Neural progenitor cell (in vitro differentiated cells): ENCODE results near the gene PLA2G4D. TPM values are rescaled to one million over a fixed set of nuclear protein-coding genes. Genes with fewer than 3 reads are reported as not detected.

ENCODE experiments used
- DNase-seq: peaks from one replicate; pipeline ENCODE4 v3.0.0-alpha.2; 2016; ENCODE audit warnings: low spot score
- H2AFZ ChIP-seq: fragments of 200-600 bp; sonication (generic); replicated peaks from 2 replicates; pipeline ENCODE4 v1.6.1; 2016; ENCODE audit warnings: antibody characterized with exemption
- H3F3A ChIP-seq: fragments of 200-600 bp; sonication (generic); 2 replicates; pipeline ENCODE4 v1.6.1; 2016; ENCODE audit warnings: antibody characterized with exemption, low read depth
- H3K27ac ChIP-seq: fragments of 200-600 bp; sonication (generic); 2 replicates; pipeline ENCODE4 v1.5.1; 2016; ENCODE audit warnings: mild to moderate bottlenecking
- H3K27me3 ChIP-seq: fragments of 200-600 bp; sonication (generic); 2 replicates; pipeline ENCODE4 v1.6.1; 2016; ENCODE audit warnings: mild to moderate bottlenecking, moderate library complexity
- H3K36me3 ChIP-seq: fragments of 200-600 bp; sonication (generic); 2 replicates; pipeline ENCODE4 v1.5.1; 2016
- H3K4me1 ChIP-seq: fragments of 200-600 bp; sonication (generic); 2 replicates; pipeline ENCODE4 v1.6.1; 2016; ENCODE audit warnings: mixed run types
- H3K4me2 ChIP-seq: fragments of 200-600 bp; sonication (generic); 2 replicates; pipeline ENCODE4 v1.6.1; 2016
- H3K4me3 ChIP-seq: fragments of 200-600 bp; sonication (generic); 2 replicates; pipeline ENCODE4 v1.5.1; 2016
- H3K79me2 ChIP-seq: fragments of 200-600 bp; sonication (generic); 2 replicates; pipeline ENCODE4 v1.6.1; 2016; ENCODE audit warnings: low read depth
- H3K9ac ChIP-seq: fragments of 200-600 bp; sonication (generic); 2 replicates; pipeline ENCODE4 v1.6.1; 2016
- H3K9me3 ChIP-seq: fragments of 200-600 bp; sonication (generic); 2 replicates; pipeline ENCODE4 v1.5.1; 2016; ENCODE audit warnings: low read depth
- H4K20me1 ChIP-seq: fragments of 200-600 bp; sonication (generic); 2 replicates; pipeline ENCODE4 v1.6.1; 2016; ENCODE audit warnings: low read depth
- H3K27ac Mint-ChIP-seq: 3 replicates; pipeline ENCODE4 v1.8.0; 2021; ENCODE audit warnings: mixed read lengths
- H3K27me3 Mint-ChIP-seq: 2 replicates; pipeline ENCODE4 v1.8.0; 2022; ENCODE audit warnings: low read depth, mild to moderate bottlenecking, inconsistent platforms, moderate library complexity, mixed read lengths; ENCODE audit not compliant: insufficient read depth
- H3K36me3 Mint-ChIP-seq: 3 replicates; pipeline ENCODE4 v1.8.0; 2021; ENCODE audit warnings: mixed read lengths
- H3K4me1 Mint-ChIP-seq: 3 replicates; pipeline ENCODE4 v1.8.0; 2021; ENCODE audit warnings: mixed read lengths
- H3K4me3 Mint-ChIP-seq: 3 replicates; pipeline ENCODE4 v1.8.0; 2021; ENCODE audit warnings: mild to moderate bottlenecking, moderate library complexity, mixed read lengths
- H3K9me3 Mint-ChIP-seq: 3 replicates; pipeline ENCODE4 v1.8.0; 2020; ENCODE audit warnings: mixed read lengths
- CTCF ChIP-seq: fragments of 200-600 bp; sonication (generic); IDR thresholded peaks from 2 replicates; pipeline ENCODE4 v1.5.1; 2017; ENCODE audit warnings: antibody characterized with exemption, mild to moderate bottlenecking
- EZH2 ChIP-seq: fragments of 200-600 bp; sonication (generic); IDR thresholded peaks from 2 replicates; pipeline ENCODE4 v1.6.1; 2017; ENCODE audit warnings: antibody characterized with exemption, mild to moderate bottlenecking, moderate library complexity
- EZH2phosphoT487 ChIP-seq: fragments of 200-600 bp; sonication (generic); IDR thresholded peaks from 2 replicates; pipeline ENCODE4 v1.6.1; 2017; ENCODE audit warnings: antibody characterized with exemption
- total RNA-seq: library from RNA; depleted of rRNA; stranded (reverse); fragments of >200 nt; gene quantifications from 2 replicates; pipeline ENCODE4 v1.2.3, GENCODE V29; 2015; ENCODE audit warnings: low replicate concordance

Gene PLA2G4D
- total RNA-seq, 1 donor from 2014 or later: not detected

DNA sequence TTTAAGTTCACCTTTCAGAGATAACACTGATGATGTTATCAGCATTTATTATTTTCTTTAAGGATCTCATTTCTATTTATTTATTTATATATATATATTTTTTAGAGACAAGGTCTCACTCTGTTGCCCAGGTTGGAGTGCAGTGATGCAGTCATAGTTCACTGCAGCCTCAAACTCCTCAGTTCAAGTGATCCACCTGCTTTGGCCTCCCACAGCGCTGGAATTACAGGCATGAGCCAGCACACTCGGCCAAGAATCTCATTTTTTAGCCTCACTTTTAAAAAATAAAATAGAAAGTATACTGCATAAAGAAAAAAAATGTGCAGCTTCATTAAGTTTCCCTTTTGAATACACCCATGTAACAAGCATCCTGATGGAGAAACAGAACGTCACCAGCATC lies 35.6 kb downstream of the PLA2G4D start:
- Mint-ChIP-seq H3K4me3 (no peak overlapping the region), H3K36me3 (no peaks in the 10 kb centered on the region), H3K27me3 (peaks cover 14% of the 10 kb centered on the region), H3K4me1 (peaks cover 2% of the 10 kb centered on the region), H3K27ac (no peak overlapping the region), H3K9me3 (no peaks in the 10 kb centered on the region)
- H3F3A ChIP-seq: no peaks in the 10 kb centered on the region
- peaks cover 24% of the 10 kb centered on the region for H3K27me3 ChIP-seq
- no peaks in the 10 kb centered on the region for H3K79me2 ChIP-seq
- H2AFZ ChIP-seq: no peak overlapping the region
- no peaks in the 10 kb centered on the region for H4K20me1 ChIP-seq
- H3K36me3 ChIP-seq: no peaks in the 10 kb centered on the region
- no peak for TF ChIP-seq EZH2phosphoT487
- TF ChIP-seq CTCF: no peak
- TF ChIP-seq EZH2: no peak
- no peak for DNase-seq
- no peaks in the 10 kb centered on the region for H3K9me3 ChIP-seq
- H3K4me2 ChIP-seq: no peak overlapping the region
- no peaks in the 10 kb centered on the region for H3K4me1 ChIP-seq
- no peak overlapping the region for H3K4me3 ChIP-seq
- no peak overlapping the region for H3K27ac ChIP-seq
- no peak overlapping the region for H3K9ac ChIP-seq

GRCh38 chr15:42057799-42058646 lies 36.3 kb downstream of the PLA2G4D start:
- no peaks in the 10 kb centered on the region for H4K20me1 ChIP-seq
- H2AFZ ChIP-seq: no peak overlapping the region
- no peak overlapping the region for H3K9ac ChIP-seq
- no peak for DNase-seq
- no peaks in the 10 kb centered on the region for H3K36me3 ChIP-seq
- Mint-ChIP-seq H3K9me3 (no peaks in the 10 kb centered on the region), H3K27me3 (peaks cover 14% of the 10 kb centered on the region), H3K27ac (no peak overlapping the region), H3K36me3 (no peaks in the 10 kb centered on the region), H3K4me3 (no peak overlapping the region), H3K4me1 (peaks cover 2% of the 10 kb centered on the region)
- H3K4me1 ChIP-seq: no peaks in the 10 kb centered on the region
- TF ChIP-seq EZH2: no peak
- no peak for TF ChIP-seq EZH2phosphoT487
- no peak for TF ChIP-seq CTCF
- H3K9me3 ChIP-seq: no peaks in the 10 kb centered on the region
- H3K4me3 ChIP-seq: no peak overlapping the region
- H3K79me2 ChIP-seq: no peaks in the 10 kb centered on the region
- H3K27ac ChIP-seq: no peak overlapping the region
- peaks cover 24% of the 10 kb centered on the region for H3K27me3 ChIP-seq
- H3K4me2 ChIP-seq: no peak overlapping the region
- H3F3A ChIP-seq: no peaks in the 10 kb centered on the region

DNA sequence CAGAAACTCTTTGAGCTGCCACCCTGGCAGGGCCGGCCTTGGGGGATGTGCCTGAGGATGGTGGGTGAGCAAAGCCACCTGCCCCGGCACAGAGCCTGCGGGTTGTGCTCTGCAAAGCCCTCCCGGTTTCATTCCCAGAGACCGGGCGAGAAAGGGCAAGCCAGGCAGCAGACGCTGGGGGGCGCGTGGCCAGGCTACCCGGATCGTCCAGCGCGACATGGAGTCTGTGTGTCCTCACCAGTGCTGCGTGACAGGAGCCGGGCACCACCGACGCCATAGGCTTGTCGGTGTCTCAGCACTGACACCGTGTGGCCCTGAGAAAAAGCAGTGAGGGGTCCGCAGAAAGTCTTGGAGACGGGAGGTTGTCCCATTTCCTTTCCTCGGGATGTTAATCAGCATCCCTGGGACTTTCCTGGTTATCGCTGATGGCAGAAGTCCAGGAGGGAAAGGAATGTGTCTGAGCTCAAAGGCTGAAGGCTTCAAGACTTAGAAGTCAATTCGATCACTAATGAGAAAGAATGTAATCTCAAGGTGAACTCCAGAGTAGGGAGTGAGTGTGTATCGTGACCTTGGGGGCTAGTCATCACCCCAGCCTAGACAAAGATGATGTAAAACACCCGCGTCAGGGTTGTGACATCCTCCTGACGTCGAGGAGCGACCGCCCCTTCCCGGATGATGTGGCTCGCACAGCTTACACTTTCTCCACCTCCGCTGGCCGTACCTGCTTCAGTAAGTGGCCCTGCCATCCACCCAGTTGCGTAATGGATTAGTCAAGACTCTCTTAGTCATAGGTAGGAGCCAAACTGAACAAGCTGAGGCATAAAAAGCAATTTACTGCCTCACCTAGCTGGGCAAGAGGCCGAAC lies 37.2 kb downstream of the PLA2G4D start:
- no peaks in the 10 kb centered on the region for H3K36me3 Mint-ChIP-seq
- Histone ChIP-seq H3K9ac (no peak overlapping the region), H2AFZ (peak overlapping the region; percentile 89), H3K27ac (no peak overlapping the region), H3K79me2 (no peaks in the 10 kb centered on the region), H4K20me1 (no peaks in the 10 kb centered on the region), H3K9me3 (no peaks in the 10 kb centered on the region), H3K4me3 (peak overlapping the region; percentile 28), H3K27me3 (peaks cover 24% of the 10 kb centered on the region), H3F3A (no peaks in the 10 kb centered on the region), H3K36me3 (no peaks in the 10 kb centered on the region), H3K4me2 (peak overlapping the region; percentile 65), H3K4me1 (no peaks in the 10 kb centered on the region)
- peak; percentile 94 for DNase-seq
- no peak overlapping the region for H3K27ac Mint-ChIP-seq
- peak overlapping the region; percentile 33 for H3K4me3 Mint-ChIP-seq
- H3K27me3 Mint-ChIP-seq: peaks cover 14% of the 10 kb centered on the region
- no peaks in the 10 kb centered on the region for H3K9me3 Mint-ChIP-seq
- TF ChIP-seq CTCF: peak; percentile 71
- no peak for TF ChIP-seq EZH2phosphoT487
- peaks cover 2% of the 10 kb centered on the region for H3K4me1 Mint-ChIP-seq
